K562 (cell line): ENCODE data around the gene FNDC4. TPM values are rescaled to one million over a fixed set of nuclear protein-coding genes. Genes with fewer than 3 reads are reported as not detected.

Experiments used
- MEF2D ChIP-seq: conservative IDR thresholded peaks from 2 replicates; pipeline ENCODE4 v1.6.1; 2016; ENCODE audit warnings: low read depth, missing genetic modification characterization, missing compliant biosample characterization
- MNT ChIP-seq, 2 experiments: fragments of 450-650 bp; conservative IDR thresholded peaks; 2 replicates each; pipeline ENCODE4 v1.6.1; 2017; ENCODE audit warnings: mild to moderate bottlenecking in 2 of 2, moderate library complexity in 2 of 2
- NFE2 ChIP-seq: IDR thresholded peaks from 2 replicates; pipeline ENCODE4 v1.6.1; 2014; ENCODE audit warnings: antibody characterized with exemption, low read depth
- SMARCA4 ChIP-seq: fragments of 450-650 bp; IDR thresholded peaks from 2 replicates; pipeline ENCODE4 v1.6.1; 2016
- SPI1 ChIP-seq: IDR thresholded peaks from 2 replicates; pipeline ENCODE4 v1.6.1; 2011; ENCODE audit warnings: low read depth, low read length, control low read depth, borderline replicate concordance
- TFAP4 ChIP-seq: sonication (generic); formaldehyde crosslinking; IDR thresholded peaks from 2 replicates; pipeline ENCODE4 v1.8.0; 2022; ENCODE audit warnings: missing genetic modification reagents, mild to moderate bottlenecking, moderate library complexity, borderline replicate concordance
- U2AF1 ChIP-seq: fragments of 200-400 bp; formaldehyde crosslinking; optimal IDR thresholded peaks from 2 replicates; pipeline ENCODE3; 2017; ENCODE audit warnings: mild to moderate bottlenecking, low read depth, low read length, moderate library complexity
- VEZF1 ChIP-seq: fragments of 200-800 bp; sonication (Bioruptor generic); IDR thresholded peaks from 2 replicates; pipeline ENCODE4 v1.6.1; 2017; ENCODE audit warnings: missing genetic modification characterization, missing compliant biosample characterization
- ZNF318 ChIP-seq, 2 experiments: fragments of 450-650 bp; IDR thresholded peaks; 2 replicates each; pipeline ENCODE4 v1.6.1; 2016; ENCODE audit warnings: mild to moderate bottlenecking in 2 of 2, borderline replicate concordance in 1 of 2, low read depth in 1 of 2, moderate library complexity in 1 of 2
- ZNF639 ChIP-seq, 2 experiments: fragments of 200-800 bp in 1 of 2; sonication (Bioruptor generic) in 1 of 2; sonication (generic) in 1 of 2; formaldehyde crosslinking in 1 of 2; IDR thresholded peaks in 1 of 2; conservative IDR thresholded peaks in 1 of 2; 2 replicates each; pipeline versions ENCODE4 v1.5.0 to v1.6.1; 2016 to 2020; ENCODE audit warnings: missing compliant biosample characterization in 1 of 2, missing genetic modification characterization in 1 of 2, missing genetic modification reagents in 1 of 2
- polyA plus RNA-seq, 8 experiments: library from polyadenylated mRNA; depleted of rRNA in 4 of 8; stranded (reverse) in 5 of 8; unstranded in 3 of 8; fragments of >200 nt; fragmentation: Nextera tagmentation in 2 of 8; fragmentation: Illumina TruSeq in 1 of 8; extraction: Ambion mirVana in 2 of 8; extraction: Trizol in 1 of 8; gene quantifications; 2 replicates each; pipeline versions ENCODE4 v1.2.1 to v1.2.3, GENCODE V29; 2011 to 2014; ENCODE audit warnings: inconsistent platforms in 1 of 8, missing spikeins in 1 of 8
- total RNA-seq, 7 experiments: library from RNA; depleted of rRNA in 6 of 7; stranded (reverse); fragments of >200 nt in 6 of 7; fragmentation: Illumina TruSeq in 2 of 7; extraction: Trizol in 2 of 7; gene quantifications; 2 replicates each; pipeline versions ENCODE4 v1.2.1 to v1.2.3, GENCODE V29; 2011 to 2021; ENCODE audit warnings: low replicate concordance in 1 of 7

The FNDC4 gene
- total and polyA plus RNA-seq, 9 of the 15 experiments (the other 6 are each of a cell fraction or from before 2014, with no cell fraction given) = 0.28 to 4.9 (median 2.3) TPM

GRCh38 chr2:27496357-27497287, 1.6 kb upstream of the FNDC4 start, which contains the start of gene GCKR (continued):
- TF ChIP-seq MNT (conservative IDR thresholded peaks at IDR 0.05) (peak in 1 of 2 experiments; percentile 12; a peak in 1 of 4 replicates), ZNF318 (IDR thresholded peaks at IDR 0.05; ENCODE audit: borderline replicate concordance in 1 of 2, low read depth in 1 of 2) (no peak), SPI1 (peak; percentile 46; the same call in 1 of the 2 replicates), VEZF1 (CRISPR knock-in tag) (peak; percentile 59), NFE2 (peak; percentile 45; the same call in 1 of the 2 replicates), U2AF1 (no peak), ZNF639 (CRISPR knock-in tag; conservative IDR thresholded peaks at IDR 0.05 in 1 of 2, IDR thresholded peaks at IDR 0.05 in 1 of 2) (0 out of 4 replicates have a peak, but pooled peaks of 1 of the 2 experiments have one; percentile 47), MEF2D (tag) (0 out of 2 replicates have a peak, but pooled peaks have one; percentile 5), SMARCA4 (peak; percentile 32; the same call in 1 of the 2 replicates), TFAP4 (CRISPR knock-in tag) (0 out of 2 replicates have a peak, but pooled peaks have one; percentile 26)
